Activated CD8-positive, alpha-beta memory T cell treated with anti-CD3 and anti-CD28 coated beads for 24 hours (primary cell): ENCODE results near the gene AP1M2.
"Not testable (repeated sequence)": the region's sequence is repeated elsewhere in the genome, so short reads cannot be mapped to it uniquely, and the experiment has no call there.

ENCODE experiments used
- DNase-seq: peaks from one replicate; pipeline ENCODE4 v3.0.0-alpha.2; 2020

AP1M2 gene

DNA sequence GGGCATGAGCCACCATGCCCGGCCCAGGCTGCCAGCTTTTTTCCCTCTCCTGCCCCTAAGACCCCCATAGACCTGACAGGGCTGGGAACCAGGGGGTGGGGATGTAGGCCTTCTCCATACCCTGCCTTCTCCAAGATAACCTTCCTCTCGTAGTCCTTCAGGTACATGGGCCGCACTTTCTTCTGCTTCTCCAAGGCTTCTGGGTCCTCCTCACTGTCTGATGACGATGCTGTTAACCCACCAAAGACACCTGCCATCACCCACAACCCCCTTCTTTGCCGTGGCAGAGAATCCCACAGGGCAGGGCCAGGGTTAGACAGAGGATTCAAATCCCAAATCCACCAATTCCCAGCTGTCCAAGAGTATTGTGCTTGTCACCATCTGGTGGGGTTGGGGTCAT, 24.5 kb downstream of the AP1M2 start:
- DNase-seq = no peak

DNA sequence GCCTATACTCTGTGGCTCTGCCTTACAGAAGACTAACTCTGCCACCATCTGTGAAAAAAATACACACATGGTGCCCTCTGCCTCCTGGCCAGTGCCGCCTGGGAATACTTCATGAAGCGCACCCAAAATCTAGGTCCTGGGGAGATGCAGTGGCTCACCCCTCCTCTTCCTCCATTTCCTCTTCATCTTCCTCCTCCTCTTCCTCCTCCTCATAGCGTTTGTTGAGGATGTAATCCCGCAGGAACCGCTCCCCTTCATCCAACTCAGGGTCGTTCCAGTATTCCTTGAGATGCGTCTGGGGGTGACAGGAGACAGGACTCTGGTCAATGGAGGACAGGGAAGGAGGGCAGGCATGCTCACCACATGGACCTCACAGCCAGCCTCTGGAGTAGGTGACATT, 27.0 kb downstream of the AP1M2 start:
- no peak for DNase-seq

DNA sequence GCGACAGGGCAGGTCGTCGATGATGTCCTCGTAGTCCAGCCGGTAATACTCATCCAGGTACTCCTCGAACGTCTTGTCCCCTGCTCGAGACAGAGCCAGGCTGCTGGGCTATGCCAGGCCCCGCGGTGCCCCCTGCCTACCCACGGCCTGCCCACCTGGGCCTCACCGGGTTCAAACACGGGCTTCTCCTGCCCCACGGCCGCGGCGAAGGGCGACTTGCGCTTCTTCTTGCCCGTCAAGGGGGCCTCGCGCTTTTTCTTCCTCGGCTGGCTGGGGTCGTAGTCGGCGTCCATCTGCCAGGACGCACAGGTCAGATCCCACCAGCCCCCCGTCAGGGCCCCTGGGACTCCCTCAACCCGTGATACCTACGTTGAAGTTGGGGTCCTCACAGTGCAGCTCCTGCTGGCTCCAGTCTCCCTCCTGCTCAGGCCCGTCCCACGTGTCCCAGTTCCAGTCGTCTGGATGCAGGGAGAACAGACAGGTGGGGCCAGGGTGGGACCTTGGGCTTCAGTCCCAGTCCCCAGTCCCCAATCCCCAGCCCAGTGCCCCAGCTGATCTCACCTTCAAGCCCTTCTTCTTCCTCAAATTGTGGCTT, 29.4 kb downstream of the AP1M2 start:
- no peak for DNase-seq

DNA sequence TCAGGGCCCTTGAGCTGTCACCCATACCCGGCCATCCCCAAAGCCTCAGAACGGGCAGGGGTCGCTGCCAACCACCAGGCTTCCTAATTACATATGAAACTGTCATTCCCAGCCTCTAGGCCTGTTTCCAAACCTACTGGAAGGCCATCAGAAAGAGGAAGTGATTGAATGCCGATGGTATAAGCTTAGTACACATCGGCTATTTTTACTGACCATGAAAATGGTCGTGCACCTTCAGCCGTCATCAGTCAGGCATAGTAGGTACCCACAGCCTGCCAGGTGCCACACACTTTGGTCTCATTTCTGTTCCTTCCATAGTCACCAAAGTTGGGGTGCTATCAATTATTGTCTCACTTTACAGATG, 31.5 kb downstream of the AP1M2 start:
- DNase-seq = no peak

DNA sequence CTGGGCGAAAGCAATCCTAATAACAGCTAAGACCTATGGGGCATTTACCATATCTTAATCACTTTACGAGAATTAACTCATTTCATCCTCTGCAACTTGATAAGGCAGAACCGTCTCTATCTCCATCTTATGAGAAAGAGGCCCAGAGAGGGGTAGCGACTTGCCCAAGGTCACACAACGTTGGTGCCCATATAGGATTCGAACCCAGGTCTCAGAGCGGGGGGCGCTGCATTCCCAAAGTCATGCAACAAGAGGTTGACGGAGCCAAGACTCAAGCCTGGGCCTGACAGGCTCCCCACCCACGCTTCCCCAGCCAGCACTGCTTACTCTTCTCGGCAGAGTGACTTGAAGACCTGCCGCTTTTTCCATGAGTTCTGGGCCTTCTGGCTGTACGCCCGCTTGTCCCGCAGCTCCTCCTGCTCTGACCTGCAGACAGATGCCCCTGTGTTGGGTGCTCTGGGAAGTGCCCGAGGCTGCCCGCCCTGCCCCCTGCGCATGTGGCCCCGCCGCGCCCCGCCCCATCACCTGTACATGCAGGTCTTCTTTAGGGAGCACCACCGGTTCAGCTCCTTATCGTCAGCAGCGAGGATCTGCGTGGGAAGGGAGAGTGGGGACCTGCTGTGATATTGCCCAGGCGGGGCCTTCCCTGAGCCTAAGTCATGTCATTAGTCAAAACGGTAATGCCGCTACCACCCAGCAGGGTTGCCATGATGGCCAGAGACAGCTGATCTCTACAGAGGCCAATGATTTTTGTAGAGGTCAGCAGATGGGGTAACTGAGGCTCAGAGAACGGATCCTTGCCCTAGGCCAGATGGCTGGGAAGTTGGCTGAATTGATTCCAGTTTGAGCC, 32.1 kb downstream of the AP1M2 start:
- DNase-seq = no peak

DNA sequence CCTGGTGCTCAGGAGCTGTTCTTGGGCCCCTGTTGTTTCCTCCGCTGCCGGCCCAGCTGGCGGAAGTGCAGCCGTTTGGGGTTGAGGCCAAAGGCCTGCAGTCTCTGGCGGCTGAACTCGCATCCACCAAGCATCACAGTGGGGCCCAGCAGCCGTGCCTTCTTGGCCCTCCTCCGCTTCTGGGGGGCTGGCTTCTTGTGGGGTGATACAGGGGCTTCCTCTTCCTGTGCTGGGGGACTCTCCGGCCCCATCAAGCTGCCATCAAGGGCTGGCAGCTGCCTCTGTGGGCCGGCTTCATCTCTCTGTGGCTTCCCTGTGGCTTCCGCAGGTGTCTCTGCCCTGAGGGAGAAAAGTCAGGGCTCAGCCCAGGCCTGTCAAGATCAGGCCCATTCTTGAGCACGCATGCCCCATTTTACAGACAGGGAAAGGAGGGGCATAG, 33.1 kb downstream of the AP1M2 start:
- peak; percentile 80 for DNase-seq

DNA sequence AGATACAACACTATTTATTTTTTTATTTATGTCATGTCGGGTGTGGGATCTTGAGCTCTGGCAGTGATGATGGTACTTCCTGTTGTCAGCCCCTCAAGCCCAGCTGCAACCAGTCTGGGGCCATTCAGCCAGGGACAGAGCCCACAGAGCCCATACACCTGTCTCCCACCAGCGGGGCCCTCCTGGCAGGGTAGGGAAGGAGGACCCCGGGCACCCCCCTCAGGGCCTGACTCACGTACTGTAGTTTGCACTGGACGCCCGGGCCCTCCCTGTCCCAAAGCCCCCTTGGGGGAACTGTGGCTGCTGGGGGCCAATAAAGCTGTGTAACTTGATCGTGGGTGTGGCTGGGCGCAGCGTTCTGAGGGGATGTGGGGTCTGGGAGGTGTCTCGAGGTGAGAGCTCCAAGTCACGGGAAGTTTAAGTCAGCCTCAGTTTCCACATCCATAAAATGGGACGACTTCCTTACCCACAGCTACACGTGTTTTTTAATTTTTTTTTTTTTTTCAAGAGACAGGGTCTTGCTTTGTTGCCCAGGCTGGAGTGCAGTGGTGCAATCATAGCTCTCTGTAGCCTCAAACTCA, 33.9 kb downstream of the AP1M2 start:
- DNase-seq = peak; percentile 65

DNA sequence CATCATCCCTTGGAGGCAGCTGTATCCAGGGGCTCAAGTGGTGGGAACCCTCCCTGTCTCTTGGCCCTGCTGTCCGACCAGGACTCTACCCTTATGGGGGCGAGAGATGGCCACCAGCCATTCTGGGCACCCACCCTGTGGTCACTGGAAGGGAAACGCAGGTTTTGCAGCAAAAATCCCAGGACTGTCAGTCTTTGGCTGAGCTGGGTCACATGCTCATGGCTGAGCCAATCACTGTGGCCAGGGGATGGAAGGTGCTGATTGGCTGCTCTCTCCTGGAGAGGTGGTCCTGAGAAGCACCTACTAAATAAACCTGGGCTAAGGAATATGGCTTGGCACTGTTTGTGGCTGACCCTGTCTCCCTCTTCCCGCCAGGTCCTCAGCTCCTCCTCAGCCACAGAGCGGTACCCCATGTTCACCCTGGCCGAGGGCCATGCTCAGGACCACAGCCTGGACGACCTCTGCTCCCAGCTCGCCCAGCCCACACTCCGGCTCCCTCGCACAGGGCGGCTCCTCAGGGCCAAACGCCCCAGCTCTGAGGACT, 34.5 kb downstream of the AP1M2 start:
- DNase-seq = peak; percentile 75

DNA sequence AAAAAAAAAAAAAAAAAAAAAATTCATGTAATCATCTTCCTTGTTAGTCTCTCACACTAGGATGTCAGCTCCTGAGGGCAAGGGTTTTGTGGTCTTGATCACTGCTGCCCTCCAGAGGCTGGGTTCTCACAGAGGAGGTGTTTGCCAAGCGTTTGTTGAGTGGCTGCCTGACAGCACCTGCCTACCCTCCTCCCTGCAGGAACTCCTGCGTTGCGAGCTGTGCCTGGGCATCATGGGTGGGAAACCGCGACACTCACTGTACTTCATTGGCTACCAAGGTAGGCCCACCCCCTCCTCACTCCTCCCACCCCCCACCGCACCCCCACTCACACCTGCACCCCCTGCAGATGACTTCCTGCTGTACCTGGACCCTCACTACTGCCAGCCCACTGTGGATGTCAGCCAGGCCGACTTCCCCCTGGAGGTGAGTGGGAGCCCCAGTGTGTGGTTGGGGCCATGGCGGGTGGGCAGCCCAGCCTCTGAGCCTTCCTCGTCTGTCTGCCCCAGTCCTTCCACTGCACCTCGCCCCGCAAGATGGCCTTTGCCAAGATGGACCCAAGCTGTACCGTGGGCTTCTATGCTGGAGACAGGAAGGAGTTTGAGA, 35.3 kb downstream of the AP1M2 start:
- DNase-seq = peak; percentile 75

DNA sequence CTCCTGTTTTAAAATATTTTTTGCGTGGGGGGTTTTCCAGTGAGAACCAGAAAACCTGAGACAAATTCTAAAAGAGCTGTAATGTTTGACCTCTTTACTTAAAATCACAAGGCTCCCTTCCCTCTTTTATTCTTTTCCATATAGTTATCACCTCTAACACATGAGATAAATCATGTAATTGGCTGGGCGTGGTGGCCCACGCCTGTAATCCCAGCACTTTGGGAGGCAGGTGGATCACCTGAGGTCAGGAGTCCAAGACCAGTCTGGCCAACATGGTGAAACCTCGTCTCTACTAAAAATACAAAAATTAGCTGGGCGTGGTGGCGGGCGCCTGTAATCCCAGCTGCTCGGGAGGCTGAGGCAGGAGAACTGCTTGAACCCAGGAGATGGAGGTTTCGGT, 36.1 kb downstream of the AP1M2 start:
- not testable (repeated sequence) for DNase-seq

DNA sequence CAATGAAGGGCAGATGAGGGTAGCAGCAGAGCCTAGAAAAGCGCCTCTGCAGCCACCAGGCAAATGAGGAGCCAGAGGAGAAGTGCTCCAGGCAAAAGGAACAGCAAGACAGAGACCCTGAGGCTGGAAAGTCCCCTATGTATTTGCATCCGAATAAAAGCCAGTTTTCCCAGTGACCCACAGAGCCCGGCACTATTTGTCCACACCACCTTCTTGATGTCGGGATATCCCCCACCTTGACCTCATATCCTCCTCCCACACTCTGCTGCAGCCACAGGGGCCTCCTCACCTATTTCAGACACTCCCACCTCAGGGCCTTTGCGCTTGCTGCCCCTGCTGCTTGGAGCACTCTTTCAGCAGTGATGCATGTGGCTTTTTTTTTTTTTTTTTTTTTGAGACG, 36.8 kb downstream of the AP1M2 start:
- no peak for DNase-seq

DNA sequence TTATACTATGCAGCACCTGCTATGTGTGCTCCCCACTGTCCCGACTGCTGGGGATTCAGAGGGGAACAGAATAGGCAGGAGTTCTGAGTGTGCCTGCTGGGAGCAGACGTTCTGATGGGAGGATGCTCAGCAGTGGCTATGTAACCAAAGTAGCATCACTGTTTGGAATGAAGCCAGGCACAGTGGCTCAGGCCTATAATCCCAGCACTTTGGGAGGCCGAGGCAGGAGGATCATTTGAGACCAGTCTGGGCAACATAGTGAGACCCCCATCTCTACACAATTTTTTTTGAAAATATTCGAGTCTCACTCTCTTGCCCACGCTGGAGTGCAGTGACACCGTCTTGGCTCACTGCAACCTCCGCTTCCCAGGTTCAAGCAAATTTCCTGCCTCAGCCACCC, 37.4 kb downstream of the AP1M2 start:
- DNase-seq = no peak

DNA sequence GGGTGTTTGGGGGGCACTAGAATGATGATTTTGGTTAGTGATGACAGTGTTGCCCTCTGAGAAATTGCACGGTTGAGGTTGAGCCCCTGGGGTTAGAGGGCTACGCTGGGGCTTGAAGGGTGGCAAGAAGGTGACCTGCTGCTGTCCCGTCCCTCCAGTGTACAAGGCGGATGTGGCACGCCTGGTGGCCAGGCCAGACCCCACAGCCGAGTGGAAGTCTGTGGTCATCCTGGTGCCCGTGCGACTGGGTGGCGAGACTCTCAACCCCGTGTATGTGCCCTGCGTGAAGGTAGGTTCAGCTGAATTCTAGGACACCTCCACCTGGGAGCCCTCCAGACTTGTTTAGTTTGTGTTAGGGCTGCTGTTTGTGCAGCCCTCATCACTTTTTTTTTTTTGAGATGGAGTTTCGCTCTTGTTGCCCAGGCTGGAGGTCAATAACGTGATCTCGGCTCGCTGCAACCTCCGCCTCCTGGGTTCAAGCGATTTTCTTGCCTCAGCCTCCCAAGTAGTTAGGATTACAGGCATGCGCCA, 38.3 kb downstream of the AP1M2 start:
- DNase-seq = no peak

DNA sequence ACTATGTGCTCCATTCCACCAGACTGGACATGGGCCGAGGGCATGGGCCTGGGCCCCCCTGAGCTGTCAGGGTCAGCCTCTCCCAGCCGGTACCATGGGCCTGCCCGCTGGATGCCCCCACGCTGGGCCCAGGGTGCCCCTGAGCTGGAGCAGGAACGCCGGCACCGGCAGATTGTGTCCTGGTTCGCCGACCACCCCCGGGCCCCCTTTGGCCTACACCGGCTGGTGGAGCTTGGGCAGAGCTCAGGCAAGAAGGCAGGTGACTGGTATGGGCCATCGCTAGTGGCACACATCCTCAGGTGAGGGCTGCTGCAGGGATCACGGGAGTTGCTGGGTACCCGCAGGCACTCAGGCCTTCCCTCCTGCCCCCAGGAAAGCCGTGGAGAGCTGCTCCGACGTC, 40.3 kb downstream of the AP1M2 start:
- DNase-seq = no peak

DNA sequence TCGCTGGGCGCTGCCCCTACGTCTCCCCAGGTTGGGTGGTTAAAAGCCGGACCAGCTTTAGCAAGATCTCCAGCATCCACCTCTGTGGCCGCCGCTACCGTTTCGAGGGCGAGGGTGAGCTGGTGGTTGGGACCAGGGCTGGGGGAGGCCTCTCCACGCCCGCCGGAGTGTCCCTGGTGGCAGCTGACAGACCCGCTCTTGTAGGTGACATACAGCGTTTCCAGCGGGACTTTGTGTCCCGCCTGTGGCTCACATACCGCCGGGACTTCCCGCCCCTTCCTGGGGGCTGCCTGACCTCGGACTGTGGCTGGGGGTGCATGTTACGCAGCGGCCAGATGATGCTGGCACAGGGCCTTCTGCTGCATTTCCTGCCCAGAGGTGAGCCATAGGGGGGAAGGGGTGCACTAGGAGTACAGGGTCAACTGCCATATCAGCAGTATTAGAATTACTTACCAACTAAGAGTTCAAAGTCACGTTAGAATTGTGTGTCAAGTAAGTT, 42.3 kb downstream of the AP1M2 start:
- no peak for DNase-seq

DNA sequence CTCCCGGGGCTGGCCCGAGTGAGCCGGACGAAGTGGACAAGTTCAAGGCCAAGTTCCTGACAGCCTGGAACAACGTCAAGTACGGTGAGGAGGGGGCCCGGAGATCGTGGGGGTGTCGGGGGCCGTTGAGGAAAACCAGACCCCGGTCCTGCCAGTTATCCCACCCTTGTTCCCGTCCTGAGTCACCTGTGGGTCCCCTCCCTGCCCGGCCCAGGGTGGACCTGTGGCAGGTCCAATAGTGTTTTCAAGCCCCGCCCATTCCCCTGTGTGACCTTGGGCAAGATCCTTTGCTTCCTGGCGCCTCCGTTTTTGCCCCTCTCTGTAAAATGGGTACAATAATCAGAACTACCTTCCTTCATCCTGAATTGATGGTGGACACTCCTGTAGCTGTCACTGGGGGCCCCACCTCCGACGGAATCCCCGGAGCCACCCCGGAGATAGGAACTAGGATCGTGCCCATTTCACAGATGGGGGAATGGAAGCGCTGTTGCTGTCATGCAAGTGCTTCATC, 42.8 kb downstream of the AP1M2 start:
- DNase-seq = no peak

DNA sequence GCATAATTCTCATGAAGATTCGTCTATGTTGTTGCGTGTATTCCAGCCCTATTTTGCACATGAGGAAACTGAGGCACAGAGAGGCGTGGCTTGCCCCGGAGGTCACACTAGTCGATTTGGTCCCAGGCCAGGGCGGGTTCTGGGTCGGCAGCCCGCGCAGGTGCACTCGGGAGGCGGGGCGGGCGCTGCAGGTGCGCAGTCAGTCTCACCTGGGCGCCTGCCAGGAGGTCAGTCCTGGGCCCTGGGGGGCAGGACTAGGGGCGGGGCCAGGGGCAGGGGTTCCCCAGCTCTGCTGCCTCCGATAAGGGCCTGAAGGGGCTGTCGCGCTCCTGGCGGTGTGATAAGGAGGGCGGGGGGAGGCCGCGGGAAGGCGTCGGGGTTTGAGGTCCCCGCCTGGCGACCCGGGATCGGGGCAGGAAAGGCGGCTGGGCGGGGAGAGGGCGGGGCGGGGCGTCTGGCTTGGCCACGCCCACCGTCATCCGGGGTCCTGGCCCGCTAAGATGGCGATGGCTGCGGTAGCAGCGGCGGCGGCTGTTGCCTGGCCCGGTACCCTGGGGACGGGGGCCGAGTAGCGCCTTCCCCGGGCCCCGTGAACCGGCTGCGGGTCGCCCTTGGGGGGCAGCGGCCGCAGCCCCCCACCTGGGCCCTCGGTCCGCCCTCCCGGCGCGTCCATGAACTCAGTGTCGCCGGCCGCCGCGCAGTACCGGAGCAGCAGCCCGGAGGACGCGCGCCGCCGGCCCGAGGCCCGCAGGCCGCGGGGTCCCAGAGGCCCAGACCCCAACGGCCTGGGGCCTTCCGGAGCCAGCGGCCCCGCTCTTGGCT, 43.5 kb downstream of the AP1M2 start, which contains the start of gene ATG4D:
Gene ATG4D (plus strand): TSS at position 485 of the 822 bp plus-strand sequence. CDS start 187 bp downstream, at position 672.
- peak; percentile 92 for DNase-seq

DNA sequence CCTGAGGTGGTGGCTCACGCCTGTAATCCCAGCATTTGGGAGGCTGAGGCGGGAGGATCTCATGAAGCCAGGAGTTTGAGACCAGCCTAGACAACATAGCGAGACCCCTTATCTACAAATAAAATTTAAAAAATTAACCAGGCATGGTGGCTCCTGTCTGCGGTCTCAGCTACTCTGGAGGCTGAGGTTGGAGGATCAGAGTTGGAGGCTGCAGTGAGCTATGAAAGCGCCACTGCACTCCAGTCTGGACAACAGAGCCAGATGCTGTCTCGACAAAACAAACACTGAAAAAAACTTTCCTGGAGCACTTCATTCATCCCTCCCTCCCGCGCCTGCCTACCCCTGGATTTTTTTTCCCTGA, 44.1 kb downstream of the AP1M2 start:
- no peak for DNase-seq

DNA sequence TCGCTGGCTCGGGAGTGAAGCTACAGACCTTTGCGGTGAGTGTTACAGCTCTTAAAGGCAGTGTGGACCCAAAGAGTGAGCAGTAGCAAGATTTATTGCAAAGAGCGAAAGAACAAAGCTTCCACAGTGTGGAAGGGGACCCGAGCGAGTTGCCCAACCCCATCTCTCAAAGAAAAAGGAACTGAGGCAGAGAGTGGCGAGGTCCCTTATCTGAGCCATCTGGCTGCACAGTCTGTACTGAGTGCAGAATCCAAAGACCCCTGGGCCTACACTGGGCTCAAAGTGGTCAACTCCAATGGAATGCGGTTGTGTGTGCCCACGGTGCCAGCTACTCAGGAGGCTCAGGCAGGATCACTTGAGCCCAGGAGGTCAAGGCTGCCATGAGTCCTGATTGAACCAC, 48.1 kb downstream of the AP1M2 start:
- not testable (repeated sequence) for DNase-seq

DNA sequence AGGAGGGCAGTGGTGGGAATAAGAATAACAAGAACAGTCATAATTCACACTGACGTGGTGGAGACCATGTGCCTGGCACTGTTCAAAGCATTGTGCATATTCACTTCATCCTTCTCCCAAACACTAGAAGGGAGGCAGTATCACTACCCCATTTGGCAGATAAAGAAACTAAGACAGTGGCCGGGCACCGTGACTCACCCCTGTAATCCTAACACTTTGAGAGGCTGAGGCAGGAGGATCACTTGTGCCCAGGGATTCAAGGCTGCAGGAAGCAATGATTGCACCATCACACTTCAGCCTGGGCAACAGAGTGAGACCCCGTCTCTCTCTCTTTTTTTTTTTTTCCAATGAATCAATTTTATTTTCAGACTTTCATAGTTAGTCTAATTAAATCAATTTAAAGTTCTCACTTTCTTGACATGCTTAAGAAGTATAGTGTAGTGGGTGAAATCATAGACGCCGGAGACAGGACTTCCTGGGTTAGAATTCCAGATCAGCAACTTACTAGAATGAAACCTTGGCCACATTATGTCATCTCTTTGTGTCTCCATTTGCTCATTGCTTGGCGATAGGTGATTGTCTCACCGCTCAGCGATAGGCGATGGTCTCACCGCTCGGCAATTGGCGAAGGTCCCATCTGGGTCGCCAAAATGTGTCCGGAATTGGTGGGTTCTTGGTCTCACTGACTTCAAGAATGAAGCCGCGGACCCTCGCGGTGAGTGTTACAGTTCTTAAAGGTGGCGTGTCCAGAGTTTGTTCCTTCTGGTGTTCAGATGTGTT, 48.7 kb downstream of the AP1M2 start:
- no peak for DNase-seq

DNA sequence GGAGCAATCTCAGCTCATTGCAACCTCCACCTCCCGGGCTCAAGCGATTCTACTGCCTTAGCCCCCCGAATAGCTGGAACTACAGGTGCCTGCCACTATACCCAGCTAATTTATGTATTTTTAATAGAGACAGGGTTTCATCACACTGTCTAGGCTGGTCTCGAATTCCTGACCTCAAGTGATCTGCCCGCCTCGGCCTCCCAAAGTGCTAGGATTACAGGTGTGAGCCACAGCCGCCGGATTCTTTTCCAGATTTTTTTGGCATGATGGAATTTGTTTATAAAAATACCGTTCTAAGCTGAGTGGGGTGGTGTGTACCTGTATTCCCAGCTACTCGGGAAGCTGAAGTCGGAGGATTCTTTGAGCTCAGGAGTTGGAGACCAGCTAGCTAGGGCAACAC, 49.4 kb downstream of the AP1M2 start:
- no peak for DNase-seq
